Suprapubic skin (tissue), 4 donors: ENCODE results near the gene UCK1.

Experiments
- EP300 ChIP-seq: sonication (generic); formaldehyde crosslinking; IDR thresholded peaks from one replicate; pipeline ENCODE4 v1.6.1; 2017; ENCODE audit warnings: antibody characterized with exemption
- POLR2AphosphoS5 ChIP-seq, 3 donors: sonication (generic); formaldehyde crosslinking; IDR thresholded peaks; one replicate each; pipeline ENCODE4 v1.6.1; 2017; ENCODE audit warnings: antibody characterized with exemption in 3 of 3
- TF ChIP-seq, protein P1 (sequence below), 2 donors: fragments of 200-600 bp in 1 of 2; fragments of 450-650 bp in 1 of 2; sonication (generic) in 1 of 2; IDR thresholded peaks; one replicate each; pipeline ENCODE4 v1.5.1; 2016 to 2019; ENCODE audit warnings: antibody characterized with exemption in 2 of 2, mild to moderate bottlenecking in 1 of 2, moderate library complexity in 1 of 2

DNA sequence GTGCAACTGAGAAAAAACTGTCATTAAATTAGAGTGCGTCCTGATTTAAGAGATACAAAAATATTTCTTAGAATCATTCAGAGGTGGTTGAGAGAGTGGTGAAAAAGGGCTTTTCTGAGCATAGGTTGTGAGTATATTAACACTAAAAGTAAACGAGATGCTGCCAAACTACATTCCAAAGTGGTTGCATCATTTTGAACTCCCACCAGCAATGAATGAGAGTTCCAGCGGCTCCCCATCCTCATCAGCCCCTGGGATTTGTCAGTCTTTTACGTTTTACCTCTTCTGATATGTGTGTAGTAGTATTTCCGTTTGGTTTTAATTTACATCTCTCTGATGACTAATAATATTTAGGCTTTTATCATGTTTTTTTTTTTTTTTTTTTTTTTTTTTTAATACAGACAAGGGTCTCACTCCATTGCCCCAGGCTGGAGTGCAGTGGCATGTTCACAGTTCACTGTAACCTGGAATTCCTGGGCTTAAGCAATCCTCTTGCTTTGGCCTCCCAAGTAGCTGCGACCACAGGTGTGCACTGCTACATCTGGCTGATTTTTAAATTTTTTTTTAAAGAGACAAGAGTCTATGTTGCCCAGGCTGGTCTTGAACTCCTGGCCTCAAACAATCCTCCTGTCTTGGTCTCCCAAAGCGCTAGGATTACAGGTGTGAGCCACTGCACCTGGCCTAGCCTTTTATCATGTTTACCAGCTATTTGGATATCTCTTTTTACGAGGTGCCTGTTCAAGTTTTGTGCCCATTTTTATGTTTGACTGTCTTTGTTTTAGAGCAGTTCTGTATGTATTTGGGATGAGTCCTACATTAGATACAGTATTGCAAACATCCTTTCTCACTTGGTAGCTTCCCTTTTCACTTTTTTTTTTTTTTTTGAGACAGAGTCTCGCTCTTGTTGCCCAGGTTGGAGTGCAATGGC lies 31.2 kb upstream of the UCK1 start:
- TF ChIP-seq, protein P1, sequence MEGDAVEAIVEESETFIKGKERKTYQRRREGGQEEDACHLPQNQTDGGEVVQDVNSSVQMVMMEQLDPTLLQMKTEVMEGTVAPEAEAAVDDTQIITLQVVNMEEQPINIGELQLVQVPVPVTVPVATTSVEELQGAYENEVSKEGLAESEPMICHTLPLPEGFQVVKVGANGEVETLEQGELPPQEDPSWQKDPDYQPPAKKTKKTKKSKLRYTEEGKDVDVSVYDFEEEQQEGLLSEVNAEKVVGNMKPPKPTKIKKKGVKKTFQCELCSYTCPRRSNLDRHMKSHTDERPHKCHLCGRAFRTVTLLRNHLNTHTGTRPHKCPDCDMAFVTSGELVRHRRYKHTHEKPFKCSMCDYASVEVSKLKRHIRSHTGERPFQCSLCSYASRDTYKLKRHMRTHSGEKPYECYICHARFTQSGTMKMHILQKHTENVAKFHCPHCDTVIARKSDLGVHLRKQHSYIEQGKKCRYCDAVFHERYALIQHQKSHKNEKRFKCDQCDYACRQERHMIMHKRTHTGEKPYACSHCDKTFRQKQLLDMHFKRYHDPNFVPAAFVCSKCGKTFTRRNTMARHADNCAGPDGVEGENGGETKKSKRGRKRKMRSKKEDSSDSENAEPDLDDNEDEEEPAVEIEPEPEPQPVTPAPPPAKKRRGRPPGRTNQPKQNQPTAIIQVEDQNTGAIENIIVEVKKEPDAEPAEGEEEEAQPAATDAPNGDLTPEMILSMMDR (IDR thresholded peaks at IDR 0.05), result no peak
- TF ChIP-seq POLR2AphosphoS5 (IDR thresholded peaks at IDR 0.05) (no peak), EP300 (no peak)
